HFF-Myc (cell line): ENCODE measurements around the gene MAP2K3.

Source experiments
- DNase-seq: peaks from one replicate; pipeline ENCODE4 v3.0.0-alpha.2; 2011; ENCODE audit warnings: low read depth; ENCODE audit errors: extremely low read depth
- H3K4me3 ChIP-seq: replicated peaks from 2 replicates; pipeline ENCODE4 v1.5.1; 2011; ENCODE audit warnings: low read depth, mild to moderate bottlenecking, control low read depth, low read length
- CTCF ChIP-seq: IDR thresholded peaks from 2 replicates; pipeline ENCODE4 v1.5.1; 2012; ENCODE audit warnings: mild to moderate bottlenecking, low read depth, low read length, control low read depth; ENCODE audit errors: missing control alignments

The MAP2K3 gene

GRCh38 chr17:21363776-21364642 lies 79.5 kb downstream of the MAP2K3 start:
- TF ChIP-seq CTCF = no peak
- no peak overlapping the region for H3K4me3 ChIP-seq
- no peak for DNase-seq
